Activated naive CD4-positive, alpha-beta T cell treated with anti-CD3 and anti-CD28 coated beads, Interleukin-2, amount 50 U/mL, for 24 hours (primary cell): ENCODE data around the gene DNAH17.

Experiments
- H3K27ac Mint-ChIP-seq: one replicate; pipeline ENCODE4 v1.8.0; 2021; ENCODE audit warnings: mild to moderate bottlenecking, mixed read lengths
- H3K27me3 Mint-ChIP-seq: one replicate; pipeline ENCODE4 v1.8.0; 2021; ENCODE audit warnings: mixed read lengths
- H3K36me3 Mint-ChIP-seq: one replicate; pipeline ENCODE4 v1.8.0; 2021; ENCODE audit warnings: mixed read lengths
- H3K4me1 Mint-ChIP-seq: one replicate; pipeline ENCODE4 v1.8.0; 2021; ENCODE audit warnings: mixed read lengths
- H3K4me3 Mint-ChIP-seq: one replicate; pipeline ENCODE4 v1.8.0; 2021; ENCODE audit warnings: mild to moderate bottlenecking, mixed read lengths
- H3K9me3 Mint-ChIP-seq: one replicate; pipeline ENCODE4 v1.8.0; 2021; ENCODE audit warnings: mixed read lengths

DNAH17 gene

GRCh38 chr17:78589885-78590284 lies 12.7 kb upstream of the DNAH17 start:
- Mint-ChIP-seq H3K4me3 (no peak overlapping the region), H3K4me1 (peaks cover 7% of the 10 kb centered on the region), H3K27ac (no peak overlapping the region), H3K27me3 (no peaks in the 10 kb centered on the region), H3K9me3 (no peaks in the 10 kb centered on the region), H3K36me3 (no peaks in the 10 kb centered on the region)

GRCh38 chr17:78589031-78589675 lies 12.0 kb upstream of the DNAH17 start:
- Mint-ChIP-seq H3K4me1 (peaks cover 7% of the 10 kb centered on the region), H3K27ac (no peak overlapping the region), H3K4me3 (no peak overlapping the region), H3K36me3 (no peaks in the 10 kb centered on the region), H3K9me3 (no peaks in the 10 kb centered on the region), H3K27me3 (no peaks in the 10 kb centered on the region)

- Mint-ChIP-seq H3K9me3 (no peaks in the 10 kb centered on the region), H3K27ac (peak overlapping the region; percentile 46), H3K36me3 (no peaks in the 10 kb centered on the region), H3K27me3 (no peaks in the 10 kb centered on the region), H3K4me1 (peaks cover 7% of the 10 kb centered on the region), H3K4me3 (no peak overlapping the region)
These were observed 11.2 kb upstream of the DNAH17 start for GRCh38 chr17:78588258-78589030.

- no peaks in the 10 kb centered on the region for H3K27me3 Mint-ChIP-seq
- no peak overlapping the region for H3K4me3 Mint-ChIP-seq
- no peaks in the 10 kb centered on the region for H3K36me3 Mint-ChIP-seq
- H3K4me1 Mint-ChIP-seq = no peaks in the 10 kb centered on the region
- no peak overlapping the region for H3K27ac Mint-ChIP-seq
- no peaks in the 10 kb centered on the region for H3K9me3 Mint-ChIP-seq
These were observed 7.9 kb upstream of the DNAH17 start for GRCh38 chr17:78585006-78585630.

- Mint-ChIP-seq H3K4me3 (no peak overlapping the region), H3K36me3 (no peaks in the 10 kb centered on the region), H3K9me3 (no peaks in the 10 kb centered on the region), H3K27me3 (no peaks in the 10 kb centered on the region), H3K27ac (no peak overlapping the region), H3K4me1 (no peaks in the 10 kb centered on the region)
These were observed 5.9 kb upstream of the DNAH17 start for GRCh38 chr17:78583091-78583490.

- H3K36me3 Mint-ChIP-seq = no peaks in the 10 kb centered on the region
- H3K4me3 Mint-ChIP-seq = no peak overlapping the region
- H3K4me1 Mint-ChIP-seq = no peaks in the 10 kb centered on the region
- H3K27ac Mint-ChIP-seq = no peak overlapping the region
- no peaks in the 10 kb centered on the region for H3K27me3 Mint-ChIP-seq
- H3K9me3 Mint-ChIP-seq = no peaks in the 10 kb centered on the region
These were observed 4.1 kb upstream of the DNAH17 start for GRCh38 chr17:78581304-78581703.

- H3K36me3 Mint-ChIP-seq = no peaks in the 10 kb centered on the region
- H3K27ac Mint-ChIP-seq = no peak overlapping the region
- no peaks in the 10 kb centered on the region for H3K9me3 Mint-ChIP-seq
- no peaks in the 10 kb centered on the region for H3K4me1 Mint-ChIP-seq
- no peaks in the 10 kb centered on the region for H3K27me3 Mint-ChIP-seq
- no peak overlapping the region for H3K4me3 Mint-ChIP-seq
These were observed 3.1 kb upstream of the DNAH17 start for GRCh38 chr17:78580277-78580804.

- H3K27ac Mint-ChIP-seq = no peak overlapping the region
These were observed 645 bp downstream of the DNAH17 start for GRCh38 chr17:78576389-78577112.

GRCh38 chr17:78575899-78576298 lies 1.3 kb downstream of the DNAH17 start:
- no peaks in the 10 kb centered on the region for H3K9me3 Mint-ChIP-seq
- no peak overlapping the region for H3K27ac Mint-ChIP-seq
- no peaks in the 10 kb centered on the region for H3K36me3 Mint-ChIP-seq
- H3K27me3 Mint-ChIP-seq = no peaks in the 10 kb centered on the region
- no peaks in the 10 kb centered on the region for H3K4me1 Mint-ChIP-seq
- H3K4me3 Mint-ChIP-seq = no peak overlapping the region

More at GRCh38 chr17:78576389-78577112, 645 bp downstream of the DNAH17 start:
- Mint-ChIP-seq H3K27me3 (no peaks in the 10 kb centered on the region), H3K4me3 (no peak overlapping the region), H3K36me3 (no peaks in the 10 kb centered on the region), H3K9me3 (no peaks in the 10 kb centered on the region), H3K4me1 (no peaks in the 10 kb centered on the region)

- no peaks in the 10 kb centered on the region for H3K9me3 Mint-ChIP-seq
- H3K27ac Mint-ChIP-seq = no peak overlapping the region
- no peaks in the 10 kb centered on the region for H3K27me3 Mint-ChIP-seq
- no peaks in the 10 kb centered on the region for H3K4me1 Mint-ChIP-seq
- no peaks in the 10 kb centered on the region for H3K36me3 Mint-ChIP-seq
- H3K4me3 Mint-ChIP-seq = no peak overlapping the region
These were observed 1.9 kb downstream of the DNAH17 start for GRCh38 chr17:78575340-78575739.

- Mint-ChIP-seq H3K36me3 (no peaks in the 10 kb centered on the region), H3K27ac (no peak overlapping the region), H3K4me1 (no peaks in the 10 kb centered on the region), H3K9me3 (no peaks in the 10 kb centered on the region), H3K27me3 (no peaks in the 10 kb centered on the region), H3K4me3 (no peak overlapping the region)
These were observed 3.2 kb downstream of the DNAH17 start for GRCh38 chr17:78573955-78574354.

GRCh38 chr17:78572239-78573205 lies 4.7 kb downstream of the DNAH17 start:
- H3K4me3 Mint-ChIP-seq = no peak overlapping the region
- peaks cover 1% of the 10 kb centered on the region for H3K27me3 Mint-ChIP-seq
- H3K9me3 Mint-ChIP-seq = no peaks in the 10 kb centered on the region
- no peaks in the 10 kb centered on the region for H3K36me3 Mint-ChIP-seq
- H3K27ac Mint-ChIP-seq = no peak overlapping the region
- H3K4me1 Mint-ChIP-seq = no peaks in the 10 kb centered on the region

- peaks cover 1% of the 10 kb centered on the region for H3K27me3 Mint-ChIP-seq
- no peak overlapping the region for H3K27ac Mint-ChIP-seq
- no peaks in the 10 kb centered on the region for H3K9me3 Mint-ChIP-seq
- no peak overlapping the region for H3K4me3 Mint-ChIP-seq
- no peaks in the 10 kb centered on the region for H3K4me1 Mint-ChIP-seq
- H3K36me3 Mint-ChIP-seq = no peaks in the 10 kb centered on the region
These were observed 5.9 kb downstream of the DNAH17 start for GRCh38 chr17:78571329-78571728.

GRCh38 chr17:78568494-78569115 lies 8.6 kb downstream of the DNAH17 start:
- no peaks in the 10 kb centered on the region for H3K36me3 Mint-ChIP-seq
- H3K27ac Mint-ChIP-seq = no peak overlapping the region
- no peak overlapping the region for H3K4me3 Mint-ChIP-seq
- no peaks in the 10 kb centered on the region for H3K4me1 Mint-ChIP-seq
- H3K9me3 Mint-ChIP-seq = no peaks in the 10 kb centered on the region
- H3K27me3 Mint-ChIP-seq = peaks cover 1% of the 10 kb centered on the region
